NT2/D1 (cell line): ENCODE measurements around the gene AARS2.

ENCODE experiments used
- YY1 ChIP-seq: IDR thresholded peaks from 2 replicates; pipeline ENCODE4 v1.6.1; 2011; ENCODE audit not compliant: insufficient read length, insufficient read depth
- ZNF274 ChIP-seq: IDR thresholded peaks from 2 replicates; pipeline ENCODE4 v1.6.1; 2011; ENCODE audit warnings: mild to moderate bottlenecking, low read depth, low read length

- no peak for TF ChIP-seq ZNF274
- TF ChIP-seq YY1, result no peak
Observed at GRCh38 chr6:44298864-44299263, 14.3 kb downstream of the AARS2 start.
